Ramos (cell line): ENCODE results near the gene OGA.

ENCODE experiments used
- in situ Hi-C: fragments of 300-500 bp; cut with MboI; formaldehyde crosslinking; loops from one replicate; pipeline ENCODE4 v1.14.3; 2022; ENCODE audit warnings: low sequenced_read_pairs; ENCODE audit not compliant: unreplicated experiment

OGA gene

GRCh38 chr10:101766753-101767599 lies 51.3 kb downstream of the OGA start:
- in situ Hi-C loops: no loop called here

- in situ Hi-C loops: no loop called here
These were observed 51.9 kb downstream of the OGA start for GRCh38 chr10:101766306-101766705.

GRCh38 chr10:101763141-101763846 lies 55.0 kb downstream of the OGA start:
- in situ Hi-C loops: no loop called here

- in situ Hi-C loops: no loop called here
These were observed 55.5 kb downstream of the OGA start for GRCh38 chr10:101762736-101763135.

GRCh38 chr10:101761226-101761625 lies 57.0 kb downstream of the OGA start:
- in situ Hi-C loops: no loop called here

- in situ Hi-C loops: no loop called here
These were observed 57.7 kb downstream of the OGA start for GRCh38 chr10:101760510-101760909.

- in situ Hi-C loops: no loop called here
These were observed 58.7 kb downstream of the OGA start for GRCh38 chr10:101759309-101760247.

- in situ Hi-C loops: no loop called here
These were observed 59.4 kb downstream of the OGA start for GRCh38 chr10:101758858-101759257.

- in situ Hi-C loops: no loop called here
These were observed 66.0 kb downstream of the OGA start for GRCh38 chr10:101752241-101752640.

GRCh38 chr10:101749047-101750016 lies 68.9 kb downstream of the OGA start:
- in situ Hi-C loops: no loop called here

GRCh38 chr10:101748496-101748895 lies 69.7 kb downstream of the OGA start:
- in situ Hi-C loops: no loop called here

GRCh38 chr10:101745074-101745696 lies 73.1 kb downstream of the OGA start:
- in situ Hi-C loops: no loop called here

- in situ Hi-C loops: no loop called here
These were observed 74.0 kb downstream of the OGA start for GRCh38 chr10:101744267-101744666.

- in situ Hi-C loops: no loop called here
These were observed 76.3 kb downstream of the OGA start for GRCh38 chr10:101741938-101742337.

GRCh38 chr10:101736666-101737065 lies 81.6 kb downstream of the OGA start:
- in situ Hi-C loops: no loop called here
